HepG2 (cell line): ENCODE data around the gene ADAMTS13. TPM values are rescaled to one million over a fixed set of nuclear protein-coding genes. Genes with fewer than 3 reads are reported as not detected.

Source experiments
- ARID2 ChIP-seq: sonication (generic); formaldehyde crosslinking; IDR thresholded peaks from 2 replicates; pipeline ENCODE4 v1.8.1; 2022; ENCODE audit warnings: mild to moderate bottlenecking, missing genetic modification reagents, borderline replicate concordance
- ARID4A ChIP-seq: sonication (generic); formaldehyde crosslinking; IDR thresholded peaks from 2 replicates; pipeline ENCODE4 v1.5.0; 2020; ENCODE audit warnings: mild to moderate bottlenecking, missing genetic modification reagents, borderline replicate concordance
- CBX5 ChIP-seq: sonication (generic); formaldehyde crosslinking; IDR thresholded peaks from 2 replicates; pipeline ENCODE4 v1.4.0; 2020; ENCODE audit warnings: missing genetic modification reagents, borderline replicate concordance
- FOSL1 ChIP-seq: sonication (generic); formaldehyde crosslinking; IDR thresholded peaks from 2 replicates; pipeline ENCODE4 v1.9.0; 2021; ENCODE audit warnings: missing genetic modification reagents, borderline replicate concordance
- FOXM1 ChIP-seq: sonication (generic); formaldehyde crosslinking; IDR thresholded peaks from 2 replicates; pipeline ENCODE4 v1.5.0; 2020; ENCODE audit warnings: missing genetic modification reagents
- MLLT10 ChIP-seq: sonication (generic); formaldehyde crosslinking; IDR thresholded peaks from 2 replicates; pipeline ENCODE4 v1.4.0; 2020; ENCODE audit warnings: missing genetic modification reagents
- NR0B2 ChIP-seq: sonication (generic); formaldehyde crosslinking; IDR thresholded peaks from 2 replicates; pipeline ENCODE4 v1.4.0; 2020; ENCODE audit warnings: mild to moderate bottlenecking, missing genetic modification reagents
- POGZ ChIP-seq: sonication (generic); formaldehyde crosslinking; IDR thresholded peaks from 2 replicates; pipeline ENCODE4 v1.4.0; 2020; ENCODE audit warnings: mild to moderate bottlenecking, missing genetic modification reagents
- RXRA ChIP-seq: sonication (generic); formaldehyde crosslinking; IDR thresholded peaks from 2 replicates; pipeline ENCODE4 v1.5.1; 2020; ENCODE audit warnings: missing genetic modification reagents
- SP2 ChIP-seq: sonication (generic); formaldehyde crosslinking; IDR thresholded peaks from 2 replicates; pipeline ENCODE4 v1.5.1; 2020; ENCODE audit warnings: mild to moderate bottlenecking, missing genetic modification reagents
- THYN1 ChIP-seq: sonication (generic); formaldehyde crosslinking; IDR thresholded peaks from 2 replicates; pipeline ENCODE4 v1.8.1; 2023; ENCODE audit warnings: low read depth, mild to moderate bottlenecking, moderate library complexity, missing genetic modification reagents, borderline replicate concordance
- ZBTB10 ChIP-seq: sonication (generic); formaldehyde crosslinking; IDR thresholded peaks from 2 replicates; pipeline ENCODE4 v1.4.0; 2020; ENCODE audit warnings: missing genetic modification reagents, borderline replicate concordance
- ZMAT5 ChIP-seq: sonication (generic); formaldehyde crosslinking; IDR thresholded peaks from 2 replicates; pipeline ENCODE4 v1.5.0; 2020; ENCODE audit warnings: mild to moderate bottlenecking, low read depth, missing genetic modification reagents, borderline replicate concordance
- ZNF501 ChIP-seq: sonication (generic); formaldehyde crosslinking; IDR thresholded peaks from 2 replicates; pipeline ENCODE4 v1.5.1; 2020; ENCODE audit warnings: mild to moderate bottlenecking, moderate library complexity, missing genetic modification reagents
- ZNF770 ChIP-seq: sonication (generic); formaldehyde crosslinking; IDR thresholded peaks from 2 replicates; pipeline ENCODE4 v1.5.0; 2020; ENCODE audit warnings: mild to moderate bottlenecking, missing genetic modification reagents
- ZNF790 ChIP-seq: sonication (generic); formaldehyde crosslinking; IDR thresholded peaks from 2 replicates; pipeline ENCODE4 v1.8.0; 2022; ENCODE audit warnings: missing genetic modification reagents, mild to moderate bottlenecking, borderline replicate concordance
- ZNF83 ChIP-seq: sonication (generic); formaldehyde crosslinking; IDR thresholded peaks from 2 replicates; pipeline ENCODE4 v1.4.0; 2020; ENCODE audit warnings: missing genetic modification reagents, mild to moderate bottlenecking, borderline replicate concordance
- polyA plus RNA-seq, 8 experiments: library from polyadenylated mRNA; depleted of rRNA in 3 of 8; stranded (reverse) in 7 of 8; unstranded in 1 of 8; fragments of >200 nt; fragmentation: Illumina TruSeq in 4 of 8; extraction: Trizol in 4 of 8; gene quantifications; 2 replicates each; pipeline versions ENCODE4 v1.2.1 to v1.2.3, GENCODE V29; 2011 to 2016; ENCODE audit warnings: low read depth in 4 of 8, missing spikeins in 1 of 8, mixed read lengths in 1 of 8; ENCODE audit not compliant: insufficient read depth in 1 of 8
- total RNA-seq, 5 experiments: library from RNA; depleted of rRNA; stranded (reverse); fragments of >200 nt; fragmentation: Illumina TruSeq; extraction: Trizol; gene quantifications; 2 replicates each; pipeline ENCODE4 v1.2.3, GENCODE V29; 2016; ENCODE audit warnings: low read depth in 1 of 5

The ADAMTS13 gene
- total and polyA plus RNA-seq, 2 of the 13 experiments (the other 11 are each of a cell fraction or from before 2014, with no cell fraction given): 0.91 to 4.5 TPM

GRCh38 chr9:133478851-133479711 lies 56.9 kb downstream of the ADAMTS13 start, which contains the start of gene SLC2A6 (continued):
- no peak for TF ChIP-seq ZNF770
- no peak for TF ChIP-seq ZNF83 (CRISPR knock-in tag)
- no peak for TF ChIP-seq MLLT10 (CRISPR knock-in tag)
- peak; percentile 68 for TF ChIP-seq SP2 (CRISPR knock-in tag)
- TF ChIP-seq ARID4A: peak; percentile 68; the same call in 1 of the 2 replicates
- no peak for TF ChIP-seq FOXM1 (CRISPR knock-in tag)
- TF ChIP-seq POGZ (CRISPR knock-in tag): peak; percentile 38; the same call in 1 of the 2 replicates
- no peak; the same call in 1 of the 2 replicates for TF ChIP-seq NR0B2
- no peak for TF ChIP-seq ZMAT5 (CRISPR knock-in tag)
- TF ChIP-seq RXRA: no peak; the same call in 1 of the 2 replicates
- peak; percentile 71 for TF ChIP-seq ZNF501
- 0 out of 2 replicates have a peak, but pooled peaks have one; percentile 50 for TF ChIP-seq THYN1 (CRISPR knock-in tag)
- no peak for TF ChIP-seq ZNF790 (CRISPR knock-in tag)
- TF ChIP-seq ZBTB10 (CRISPR knock-in tag): no peak; the same call in 1 of the 2 replicates
- TF ChIP-seq CBX5 (CRISPR knock-in tag): peak; percentile 11; the same call in 1 of the 2 replicates
- TF ChIP-seq FOSL1 (CRISPR knock-in tag): no peak
- 0 out of 2 replicates have a peak, but pooled peaks have one; percentile 43 for TF ChIP-seq ARID2 (CRISPR knock-in tag)
